OCI-LY1 (cell line): ENCODE measurements around the gene ACKR3.

Experiments
- EZH2 ChIP-seq: fragments of 200-600 bp; sonication (generic), shearing (Covaris generic); IDR thresholded peaks from 2 replicates; pipeline ENCODE4 v1.8.0; 2017; ENCODE audit warnings: borderline replicate concordance, mixed run types, mild to moderate bottlenecking, antibody characterized with exemption, low read length, moderate library complexity, mixed read lengths
- TF ChIP-seq, protein P1 (sequence below): fragments of 200-600 bp; sonication (generic), shearing (Covaris generic); IDR thresholded peaks from 2 replicates; pipeline ENCODE4 v1.5.1; 2017; ENCODE audit warnings: mild to moderate bottlenecking, antibody characterized with exemption, low read length, moderate library complexity, mixed read lengths

- no peak for TF ChIP-seq EZH2
- TF ChIP-seq, protein P1, sequence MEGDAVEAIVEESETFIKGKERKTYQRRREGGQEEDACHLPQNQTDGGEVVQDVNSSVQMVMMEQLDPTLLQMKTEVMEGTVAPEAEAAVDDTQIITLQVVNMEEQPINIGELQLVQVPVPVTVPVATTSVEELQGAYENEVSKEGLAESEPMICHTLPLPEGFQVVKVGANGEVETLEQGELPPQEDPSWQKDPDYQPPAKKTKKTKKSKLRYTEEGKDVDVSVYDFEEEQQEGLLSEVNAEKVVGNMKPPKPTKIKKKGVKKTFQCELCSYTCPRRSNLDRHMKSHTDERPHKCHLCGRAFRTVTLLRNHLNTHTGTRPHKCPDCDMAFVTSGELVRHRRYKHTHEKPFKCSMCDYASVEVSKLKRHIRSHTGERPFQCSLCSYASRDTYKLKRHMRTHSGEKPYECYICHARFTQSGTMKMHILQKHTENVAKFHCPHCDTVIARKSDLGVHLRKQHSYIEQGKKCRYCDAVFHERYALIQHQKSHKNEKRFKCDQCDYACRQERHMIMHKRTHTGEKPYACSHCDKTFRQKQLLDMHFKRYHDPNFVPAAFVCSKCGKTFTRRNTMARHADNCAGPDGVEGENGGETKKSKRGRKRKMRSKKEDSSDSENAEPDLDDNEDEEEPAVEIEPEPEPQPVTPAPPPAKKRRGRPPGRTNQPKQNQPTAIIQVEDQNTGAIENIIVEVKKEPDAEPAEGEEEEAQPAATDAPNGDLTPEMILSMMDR = no peak
These were observed 43.0 kb upstream of the ACKR3 start for GRCh38 chr2:236526455-236527158.
